HEK293 (cell line): Measurements from ENCODE around the gene ADM.
A peak's percentile ranks its signal among the peaks of the same experiment; 100 is the strongest.

Experiments
- CTCF ChIA-PET: fragments of 350-600 bp; formaldehyde crosslinking; extraction: SDS; loops from one replicate; lab custom pipeline; 2021; ENCODE audit warnings: antibody characterized with exemption; lab: Yijun Ruan, JAX
- POLR2A ChIA-PET: fragments of 300-600 bp; formaldehyde crosslinking; extraction: SDS; loops from one replicate; lab custom pipeline; 2020; ENCODE audit warnings: antibody characterized with exemption, inconsistent platforms; lab: Yijun Ruan, JAX
- H3K27ac ChIP-seq: fragments of 200-500 bp; sonication (Bioruptor generic); 2 replicates; pipeline ENCODE4 v1.5.1; 2014; ENCODE audit warnings: low read depth, low read length, control low read depth, inconsistent platforms; ENCODE audit errors: extremely low read depth
- H3K36me3 ChIP-seq, 2 experiments: fragments of 200-500 bp in 1 of 2; sonication (Bioruptor generic) in 1 of 2; 1 replicate in 1 of 2; 2 replicates in 1 of 2; pipeline ENCODE4 v1.5.1; 2014 to 2017; ENCODE audit warnings: inconsistent platforms in 2 of 2, low read length in 2 of 2; ENCODE audit not compliant: control insufficient read depth in 2 of 2, insufficient read depth in 1 of 2
- H3K4me1 ChIP-seq: fragments of 200-500 bp; sonication (Bioruptor generic); 2 replicates; pipeline ENCODE4 v1.5.1; 2014; ENCODE audit warnings: mild to moderate bottlenecking, low read length, inconsistent platforms; ENCODE audit not compliant: control insufficient read depth, insufficient read depth
- H3K4me3 ChIP-seq: 2 replicates; pipeline ENCODE4 v1.5.1; 2011; ENCODE audit warnings: low read depth, mild to moderate bottlenecking, control low read depth, low read length, moderate library complexity
- H3K9me3 ChIP-seq: fragments of 200-500 bp; sonication (Bioruptor generic); 2 replicates; pipeline ENCODE4 v1.5.1; 2014; ENCODE audit warnings: low read depth, low read length, inconsistent platforms; ENCODE audit not compliant: control insufficient read depth, insufficient read depth
- GLIS2 ChIP-seq: fragments of 450-650 bp; formaldehyde crosslinking; IDR thresholded peaks from 2 replicates; pipeline ENCODE4 v1.5.1; 2016; ENCODE audit warnings: missing biosample characterization, missing genetic modification characterization
- MYNN ChIP-seq: fragments of 450-650 bp; formaldehyde crosslinking; IDR thresholded peaks from 2 replicates; pipeline ENCODE4 v1.5.1; 2016; ENCODE audit warnings: missing biosample characterization, missing genetic modification characterization, borderline replicate concordance
- MZF1 ChIP-seq: fragments of 450-650 bp; formaldehyde crosslinking; IDR thresholded peaks from 2 replicates; pipeline ENCODE4 v1.5.1; 2017; ENCODE audit warnings: missing biosample characterization, missing genetic modification characterization, borderline replicate concordance
- PRDM1 ChIP-seq: fragments of 450-650 bp; formaldehyde crosslinking; IDR thresholded peaks from 2 replicates; pipeline ENCODE4; 2016; ENCODE audit warnings: missing biosample characterization, missing genetic modification characterization
- YY1 ChIP-seq: fragments of 450-650 bp; formaldehyde crosslinking; IDR thresholded peaks from 2 replicates; pipeline ENCODE4 v1.5.1; 2018; ENCODE audit warnings: missing biosample characterization, missing genetic modification characterization
- ZBTB21 ChIP-seq: fragments of 450-650 bp; formaldehyde crosslinking; IDR thresholded peaks from 2 replicates; pipeline ENCODE4 v1.5.1; 2017; ENCODE audit warnings: missing biosample characterization, missing genetic modification characterization
- ZBTB7A ChIP-seq: fragments of 450-650 bp; formaldehyde crosslinking; IDR thresholded peaks from 2 replicates; pipeline ENCODE4 v1.5.1; 2016; ENCODE audit warnings: low read depth, missing biosample characterization, missing genetic modification characterization
- ZFP37 ChIP-seq: fragments of 450-650 bp; formaldehyde crosslinking; IDR thresholded peaks from 2 replicates; pipeline ENCODE4 v1.5.1; 2016; ENCODE audit warnings: missing biosample characterization, missing genetic modification characterization
- ZNF114 ChIP-seq: fragments of 450-650 bp; formaldehyde crosslinking; IDR thresholded peaks from 2 replicates; pipeline ENCODE4 v1.5.0; 2017; ENCODE audit warnings: missing biosample characterization, missing genetic modification characterization
- ZNF2 ChIP-seq: fragments of 450-650 bp; formaldehyde crosslinking; IDR thresholded peaks from 2 replicates; pipeline ENCODE4 v1.5.1; 2016; ENCODE audit warnings: missing biosample characterization, missing genetic modification characterization
- ZNF335 ChIP-seq: fragments of 450-650 bp; formaldehyde crosslinking; conservative IDR thresholded peaks from 2 replicates; pipeline ENCODE4 v1.5.1; 2016; ENCODE audit warnings: missing biosample characterization, missing genetic modification characterization
- ZNF610 ChIP-seq: fragments of 450-650 bp; formaldehyde crosslinking; IDR thresholded peaks from 2 replicates; pipeline ENCODE4 v1.5.1; 2016; ENCODE audit warnings: missing biosample characterization, missing genetic modification characterization, borderline replicate concordance
- TF ChIP-seq, protein P1 (sequence below): fragments of 450-650 bp; formaldehyde crosslinking; IDR thresholded peaks from 2 replicates; pipeline ENCODE4 v1.5.1; 2016; ENCODE audit warnings: missing biosample characterization, missing genetic modification characterization
- TF ChIP-seq, protein P2 (sequence below): fragments of 450-650 bp; formaldehyde crosslinking; IDR thresholded peaks from 2 replicates; pipeline ENCODE4 v1.5.1; 2016; ENCODE audit warnings: missing biosample characterization, missing genetic modification characterization, borderline replicate concordance
- TF ChIP-seq, protein P3 (sequence below): fragments of 450-650 bp; formaldehyde crosslinking; IDR thresholded peaks from 2 replicates; pipeline ENCODE4 v1.5.1; 2016; ENCODE audit warnings: missing biosample characterization, missing genetic modification characterization
- TF ChIP-seq, protein P4 (sequence below): fragments of 450-650 bp; formaldehyde crosslinking; IDR thresholded peaks from 2 replicates; pipeline ENCODE4 v1.5.1; 2016; ENCODE audit warnings: missing biosample characterization, missing genetic modification characterization
- TF ChIP-seq, protein P5 (sequence below): fragments of 450-650 bp; formaldehyde crosslinking; IDR thresholded peaks from 2 replicates; pipeline ENCODE4 v1.5.1; 2016; ENCODE audit warnings: missing biosample characterization, missing genetic modification characterization
- TF ChIP-seq, protein P6 (sequence below): fragments of 450-650 bp; formaldehyde crosslinking; IDR thresholded peaks from 2 replicates; pipeline ENCODE4 v1.5.1; 2016; ENCODE audit warnings: missing biosample characterization, missing genetic modification characterization
- TF ChIP-seq, protein P7 (sequence below): fragments of 450-650 bp; formaldehyde crosslinking; IDR thresholded peaks from 2 replicates; pipeline ENCODE4 v1.5.1; 2016; ENCODE audit warnings: missing biosample characterization, missing genetic modification characterization
- TF ChIP-seq, protein P8 (sequence below): fragments of 450-650 bp; formaldehyde crosslinking; optimal IDR thresholded peaks from 2 replicates; pipeline ENCODE3; 2016; ENCODE audit warnings: missing biosample characterization, mild to moderate bottlenecking, missing genetic modification characterization

Gene ADM

DNA sequence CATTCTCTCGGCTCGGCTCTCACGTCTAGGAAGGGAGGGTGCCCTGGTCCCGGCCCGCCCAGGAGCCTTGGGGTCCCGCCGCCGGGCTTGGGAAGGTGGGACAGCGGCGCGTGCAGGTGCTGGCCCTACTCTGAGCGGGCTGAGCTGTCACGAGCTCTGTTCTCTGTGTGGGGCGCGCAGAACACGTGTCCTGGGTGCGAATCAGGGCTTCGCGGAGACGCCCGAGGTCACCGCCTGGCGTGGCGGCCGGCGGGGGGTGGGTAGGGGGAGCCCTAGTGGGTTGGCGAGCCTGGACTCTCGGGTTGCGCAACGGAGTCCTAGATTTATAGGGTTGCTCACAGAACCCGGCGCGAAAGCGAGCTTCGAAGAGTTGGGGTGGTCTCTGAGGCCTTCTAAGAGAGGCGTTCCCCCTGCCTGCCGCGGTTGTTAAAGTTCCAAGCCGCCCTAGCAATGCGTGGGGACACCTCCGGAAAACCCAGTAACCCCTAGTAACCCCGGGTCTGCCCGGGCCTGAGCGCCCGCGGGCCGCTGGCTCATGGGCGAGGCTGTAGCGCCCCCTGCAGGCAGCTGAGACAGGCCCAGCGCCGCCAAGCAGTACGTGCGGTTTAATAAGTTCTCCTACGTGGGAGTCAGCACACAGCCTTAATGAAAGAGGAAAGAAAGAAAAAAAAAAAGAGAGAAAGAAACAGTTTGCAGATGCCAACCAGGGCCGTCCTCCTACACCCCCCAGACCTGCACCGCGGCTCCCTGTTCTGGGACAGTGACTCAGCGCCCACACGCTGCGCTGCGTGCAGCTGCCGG lies 2.7 kb downstream of the ADM start:
- CTCF ChIA-PET: interaction anchor here (0.5 to 6.8 kb wide), 24 partner anchors 9 to 808 kb away, joined by 3 to 68 read pairs (median 4); no protein-coding TSS in a partner anchor
- no peaks in the 10 kb centered on the region for H3K4me1 ChIP-seq
- H3K9me3 ChIP-seq: no peaks in the 10 kb centered on the region
- POLR2A ChIA-PET: interaction anchor here (0.5 to 1.7 kb wide), 12 partner anchors 10 to 503 kb away, joined by 3 to 12 read pairs (median 3); no protein-coding TSS in a partner anchor
- H3K36me3 ChIP-seq: peaks cover 0 to 16% of the 10 kb centered on the region in 2 experiments; a peak in 1 of 3 replicates
- H3K4me3 ChIP-seq: peak overlapping the region; percentile 48
- H3K27ac ChIP-seq: peak overlapping the region; percentile 86
- TF ChIP-seq PRDM1 (tag by site-specific recombination): peak; percentile 75
- TF ChIP-seq, protein P1, sequence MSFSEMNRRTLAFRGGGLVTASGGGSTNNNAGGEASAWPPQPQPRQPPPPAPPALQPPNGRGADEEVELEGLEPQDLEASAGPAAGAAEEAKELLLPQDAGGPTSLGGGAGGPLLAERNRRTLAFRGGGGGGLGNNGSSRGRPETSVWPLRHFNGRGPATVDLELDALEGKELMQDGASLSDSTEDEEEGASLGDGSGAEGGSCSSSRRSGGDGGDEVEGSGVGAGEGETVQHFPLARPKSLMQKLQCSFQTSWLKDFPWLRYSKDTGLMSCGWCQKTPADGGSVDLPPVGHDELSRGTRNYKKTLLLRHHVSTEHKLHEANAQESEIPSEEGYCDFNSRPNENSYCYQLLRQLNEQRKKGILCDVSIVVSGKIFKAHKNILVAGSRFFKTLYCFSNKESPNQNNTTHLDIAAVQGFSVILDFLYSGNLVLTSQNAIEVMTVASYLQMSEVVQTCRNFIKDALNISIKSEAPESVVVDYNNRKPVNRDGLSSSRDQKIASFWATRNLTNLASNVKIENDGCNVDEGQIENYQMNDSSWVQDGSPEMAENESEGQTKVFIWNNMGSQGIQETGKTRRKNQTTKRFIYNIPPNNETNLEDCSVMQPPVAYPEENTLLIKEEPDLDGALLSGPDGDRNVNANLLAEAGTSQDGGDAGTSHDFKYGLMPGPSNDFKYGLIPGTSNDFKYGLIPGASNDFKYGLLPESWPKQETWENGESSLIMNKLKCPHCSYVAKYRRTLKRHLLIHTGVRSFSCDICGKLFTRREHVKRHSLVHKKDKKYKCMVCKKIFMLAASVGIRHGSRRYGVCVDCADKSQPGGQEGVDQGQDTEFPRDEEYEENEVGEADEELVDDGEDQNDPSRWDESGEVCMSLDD (tag by site-specific recombination): peak; percentile 81
- TF ChIP-seq, protein P2, sequence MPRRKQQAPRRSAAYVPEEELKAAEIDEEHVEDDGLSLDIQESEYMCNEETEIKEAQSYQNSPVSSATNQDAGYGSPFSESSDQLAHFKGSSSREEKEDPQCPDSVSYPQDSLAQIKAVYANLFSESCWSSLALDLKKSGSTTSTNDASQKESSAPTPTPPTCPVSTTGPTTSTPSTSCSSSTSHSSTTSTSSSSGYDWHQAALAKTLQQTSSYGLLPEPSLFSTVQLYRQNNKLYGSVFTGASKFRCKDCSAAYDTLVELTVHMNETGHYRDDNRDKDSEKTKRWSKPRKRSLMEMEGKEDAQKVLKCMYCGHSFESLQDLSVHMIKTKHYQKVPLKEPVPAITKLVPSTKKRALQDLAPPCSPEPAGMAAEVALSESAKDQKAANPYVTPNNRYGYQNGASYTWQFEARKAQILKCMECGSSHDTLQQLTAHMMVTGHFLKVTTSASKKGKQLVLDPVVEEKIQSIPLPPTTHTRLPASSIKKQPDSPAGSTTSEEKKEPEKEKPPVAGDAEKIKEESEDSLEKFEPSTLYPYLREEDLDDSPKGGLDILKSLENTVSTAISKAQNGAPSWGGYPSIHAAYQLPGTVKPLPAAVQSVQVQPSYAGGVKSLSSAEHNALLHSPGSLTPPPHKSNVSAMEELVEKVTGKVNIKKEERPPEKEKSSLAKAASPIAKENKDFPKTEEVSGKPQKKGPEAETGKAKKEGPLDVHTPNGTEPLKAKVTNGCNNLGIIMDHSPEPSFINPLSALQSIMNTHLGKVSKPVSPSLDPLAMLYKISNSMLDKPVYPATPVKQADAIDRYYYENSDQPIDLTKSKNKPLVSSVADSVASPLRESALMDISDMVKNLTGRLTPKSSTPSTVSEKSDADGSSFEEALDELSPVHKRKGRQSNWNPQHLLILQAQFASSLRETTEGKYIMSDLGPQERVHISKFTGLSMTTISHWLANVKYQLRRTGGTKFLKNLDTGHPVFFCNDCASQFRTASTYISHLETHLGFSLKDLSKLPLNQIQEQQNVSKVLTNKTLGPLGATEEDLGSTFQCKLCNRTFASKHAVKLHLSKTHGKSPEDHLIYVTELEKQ (tag by site-specific recombination): no peak
- no peak for TF ChIP-seq ZNF114 (tag by site-specific recombination)
- TF ChIP-seq ZNF335 (tag by site-specific recombination): peak; percentile 91
- 0 out of 2 replicates have a peak, but pooled peaks have one; percentile 11 for TF ChIP-seq YY1 (tag by site-specific recombination)
- TF ChIP-seq, protein P3, sequence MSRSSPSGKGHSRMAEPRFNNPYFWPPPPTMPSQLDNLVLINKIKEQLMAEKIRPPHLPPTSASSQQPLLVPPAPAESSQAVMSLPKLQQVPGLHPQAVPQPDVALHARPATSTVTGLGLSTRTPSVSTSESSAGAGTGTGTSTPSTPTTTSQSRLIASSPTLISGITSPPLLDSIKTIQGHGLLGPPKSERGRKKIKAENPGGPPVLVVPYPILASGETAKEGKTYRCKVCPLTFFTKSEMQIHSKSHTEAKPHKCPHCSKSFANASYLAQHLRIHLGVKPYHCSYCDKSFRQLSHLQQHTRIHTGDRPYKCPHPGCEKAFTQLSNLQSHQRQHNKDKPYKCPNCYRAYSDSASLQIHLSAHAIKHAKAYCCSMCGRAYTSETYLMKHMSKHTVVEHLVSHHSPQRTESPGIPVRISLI: peak; percentile 75; the same call in 1 of the 2 replicates
- TF ChIP-seq MZF1 (tag by site-specific recombination): no peak
- TF ChIP-seq GLIS2 (tag by site-specific recombination): peak; percentile 86
- TF ChIP-seq ZNF610: peak; percentile 44; the same call in 1 of the 2 replicates
- peak; percentile 75 for TF ChIP-seq ZNF2 (tag by site-specific recombination)
- TF ChIP-seq ZBTB7A (tag by site-specific recombination): 0 out of 2 replicates have a peak, but pooled peaks have one; percentile 23
- TF ChIP-seq ZBTB21 (tag by site-specific recombination): peak; percentile 55; the same call in 1 of the 2 replicates
- TF ChIP-seq, protein P4, sequence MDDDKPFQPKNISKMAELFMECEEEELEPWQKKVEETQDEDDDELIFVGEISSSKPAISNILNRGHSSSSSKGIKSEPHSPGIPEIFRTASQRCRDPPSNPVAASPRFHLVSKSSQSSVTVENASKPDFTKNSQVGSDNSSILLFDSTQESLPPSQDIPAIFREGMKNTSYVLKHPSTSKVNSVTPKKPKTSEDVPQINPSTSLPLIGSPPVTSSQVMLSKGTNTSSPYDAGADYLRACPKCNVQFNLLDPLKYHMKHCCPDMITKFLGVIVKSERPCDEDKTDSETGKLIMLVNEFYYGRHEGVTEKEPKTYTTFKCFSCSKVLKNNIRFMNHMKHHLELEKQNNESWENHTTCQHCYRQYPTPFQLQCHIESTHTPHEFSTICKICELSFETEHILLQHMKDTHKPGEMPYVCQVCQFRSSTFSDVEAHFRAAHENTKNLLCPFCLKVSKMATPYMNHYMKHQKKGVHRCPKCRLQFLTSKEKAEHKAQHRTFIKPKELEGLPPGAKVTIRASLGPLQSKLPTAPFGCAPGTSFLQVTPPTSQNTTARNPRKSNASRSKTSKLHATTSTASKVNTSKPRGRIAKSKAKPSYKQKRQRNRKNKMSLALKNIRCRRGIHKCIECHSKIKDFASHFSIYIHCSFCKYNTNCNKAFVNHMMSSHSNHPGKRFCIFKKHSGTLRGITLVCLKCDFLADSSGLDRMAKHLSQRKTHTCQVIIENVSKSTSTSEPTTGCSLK: no peak
- TF ChIP-seq, protein P5, sequence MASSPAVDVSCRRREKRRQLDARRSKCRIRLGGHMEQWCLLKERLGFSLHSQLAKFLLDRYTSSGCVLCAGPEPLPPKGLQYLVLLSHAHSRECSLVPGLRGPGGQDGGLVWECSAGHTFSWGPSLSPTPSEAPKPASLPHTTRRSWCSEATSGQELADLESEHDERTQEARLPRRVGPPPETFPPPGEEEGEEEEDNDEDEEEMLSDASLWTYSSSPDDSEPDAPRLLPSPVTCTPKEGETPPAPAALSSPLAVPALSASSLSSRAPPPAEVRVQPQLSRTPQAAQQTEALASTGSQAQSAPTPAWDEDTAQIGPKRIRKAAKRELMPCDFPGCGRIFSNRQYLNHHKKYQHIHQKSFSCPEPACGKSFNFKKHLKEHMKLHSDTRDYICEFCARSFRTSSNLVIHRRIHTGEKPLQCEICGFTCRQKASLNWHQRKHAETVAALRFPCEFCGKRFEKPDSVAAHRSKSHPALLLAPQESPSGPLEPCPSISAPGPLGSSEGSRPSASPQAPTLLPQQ (tag by site-specific recombination): peak; percentile 62
- TF ChIP-seq, protein P6, sequence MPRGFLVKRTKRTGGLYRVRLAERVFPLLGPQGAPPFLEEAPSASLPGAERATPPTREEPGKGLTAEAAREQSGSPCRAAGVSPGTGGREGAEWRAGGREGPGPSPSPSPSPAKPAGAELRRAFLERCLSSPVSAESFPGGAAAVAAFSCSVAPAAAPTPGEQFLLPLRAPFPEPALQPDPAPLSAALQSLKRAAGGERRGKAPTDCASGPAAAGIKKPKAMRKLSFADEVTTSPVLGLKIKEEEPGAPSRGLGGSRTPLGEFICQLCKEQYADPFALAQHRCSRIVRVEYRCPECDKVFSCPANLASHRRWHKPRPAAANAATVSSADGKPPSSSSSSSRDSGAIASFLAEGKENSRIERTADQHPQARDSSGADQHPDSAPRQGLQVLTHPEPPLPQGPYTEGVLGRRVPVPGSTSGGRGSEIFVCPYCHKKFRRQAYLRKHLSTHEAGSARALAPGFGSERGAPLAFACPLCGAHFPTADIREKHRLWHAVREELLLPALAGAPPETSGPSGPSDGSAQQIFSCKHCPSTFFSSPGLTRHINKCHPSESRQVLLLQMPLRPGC (tag by site-specific recombination): peak; percentile 75; the same call in 1 of the 2 replicates
- TF ChIP-seq, protein P7, sequence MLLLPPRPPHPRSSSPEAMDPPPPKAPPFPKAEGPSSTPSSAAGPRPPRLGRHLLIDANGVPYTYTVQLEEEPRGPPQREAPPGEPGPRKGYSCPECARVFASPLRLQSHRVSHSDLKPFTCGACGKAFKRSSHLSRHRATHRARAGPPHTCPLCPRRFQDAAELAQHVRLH: 0 out of 2 replicates have a peak, but pooled peaks have one; percentile 18
- no peak for TF ChIP-seq MYNN (tag by site-specific recombination)
- TF ChIP-seq, protein P8, sequence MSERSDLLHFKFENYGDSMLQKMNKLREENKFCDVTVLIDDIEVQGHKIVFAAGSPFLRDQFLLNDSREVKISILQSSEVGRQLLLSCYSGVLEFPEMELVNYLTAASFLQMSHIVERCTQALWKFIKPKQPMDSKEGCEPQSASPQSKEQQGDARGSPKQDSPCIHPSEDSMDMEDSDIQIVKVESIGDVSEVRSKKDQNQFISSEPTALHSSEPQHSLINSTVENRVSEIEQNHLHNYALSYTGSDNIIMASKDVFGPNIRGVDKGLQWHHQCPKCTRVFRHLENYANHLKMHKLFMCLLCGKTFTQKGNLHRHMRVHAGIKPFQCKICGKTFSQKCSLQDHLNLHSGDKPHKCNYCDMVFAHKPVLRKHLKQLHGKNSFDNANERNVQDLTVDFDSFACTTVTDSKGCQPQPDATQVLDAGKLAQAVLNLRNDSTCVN (tag by site-specific recombination): peak; percentile 82
- 0 out of 2 replicates have a peak, but pooled peaks have one; percentile 3 for TF ChIP-seq ZFP37 (tag by site-specific recombination)
